Fibroblast of lung (primary cell): Measurements from ENCODE around the gene NRXN2. TPM values are rescaled to one million over a fixed set of nuclear protein-coding genes. Genes with fewer than 3 reads are reported as not detected.

Experiments
- DNase-seq, 2 donors: peaks; one replicate each; pipeline versions ENCODE4 v3.0.0 to v3.0.0-alpha.2; 2010; ENCODE audit warnings: low read depth in 2 of 2
- H2AFZ ChIP-seq: 2 replicates; pipeline ENCODE4 v1.5.1; 2012; ENCODE audit warnings: low read length, control low read depth, inconsistent platforms
- H3K27ac ChIP-seq: 2 replicates; pipeline ENCODE4 v1.5.1; 2011; ENCODE audit warnings: low read length, control low read depth; ENCODE audit not compliant: insufficient read depth
- H3K27me3 ChIP-seq: 2 replicates; pipeline ENCODE4 v1.5.1; 2011; ENCODE audit warnings: mild to moderate bottlenecking, low read length; ENCODE audit not compliant: control insufficient read depth, insufficient read depth
- H3K36me3 ChIP-seq: 2 replicates; pipeline ENCODE4 v1.5.1; 2011; ENCODE audit warnings: low read length; ENCODE audit not compliant: control insufficient read depth, insufficient read depth
- H3K4me1 ChIP-seq: 2 replicates; pipeline ENCODE4 v1.5.1; 2011; ENCODE audit warnings: low read length; ENCODE audit not compliant: control insufficient read depth, insufficient read depth; ENCODE audit errors: extremely low read depth
- H3K4me2 ChIP-seq: 2 replicates; pipeline ENCODE4 v1.5.1; 2011; ENCODE audit warnings: low read length, control low read depth; ENCODE audit not compliant: insufficient read depth; ENCODE audit errors: extremely low read depth
- H3K4me3 ChIP-seq, 4 experiments: fragments of 200-600 bp in 1 of 4; sonication (generic) in 1 of 4; replicated peaks in 1 of 4; 2 replicates each; pipeline ENCODE4 v1.5.1; 2011 to 2016; ENCODE audit warnings: low read length in 4 of 4, low read depth in 3 of 4, mild to moderate bottlenecking in 3 of 4, control low read depth in 2 of 4, inconsistent platforms in 1 of 4, mixed read lengths in 1 of 4; ENCODE audit not compliant: insufficient read depth in 1 of 4; ENCODE audit errors: control extremely low read depth in 1 of 4
- H3K79me2 ChIP-seq: 2 replicates; pipeline ENCODE4 v1.5.1; 2012; ENCODE audit warnings: mild to moderate bottlenecking, low read length, inconsistent platforms; ENCODE audit not compliant: control insufficient read depth, insufficient read depth
- H3K9ac ChIP-seq: 2 replicates; pipeline ENCODE4 v1.5.1; 2011; ENCODE audit warnings: mild to moderate bottlenecking, low read length, control low read depth; ENCODE audit not compliant: insufficient read depth
- H3K9me3 ChIP-seq: 2 replicates; pipeline ENCODE4 v1.5.1; 2012; ENCODE audit warnings: low read depth, low read length; ENCODE audit not compliant: control insufficient read depth, insufficient read depth
- H4K20me1 ChIP-seq: 2 replicates; pipeline ENCODE4 v1.5.1; 2011; ENCODE audit warnings: low read length; ENCODE audit not compliant: control insufficient read depth, insufficient read depth; ENCODE audit errors: extremely low read depth
- CTCF ChIP-seq, 2 donors: IDR thresholded peaks in 1 of 2; conservative IDR thresholded peaks in 1 of 2; 1 replicate in 1 of 2; 2 replicates in 1 of 2; pipeline ENCODE4 v1.5.1; 2011 to 2012; ENCODE audit warnings: low read length in 2 of 2, control low read depth in 1 of 2, inconsistent platforms in 1 of 2, low read depth in 1 of 2, mild to moderate bottlenecking in 1 of 2
- EZH2 ChIP-seq: IDR thresholded peaks from 2 replicates; pipeline ENCODE4 v1.5.1; 2012; ENCODE audit warnings: low read length, control low read depth, mild to moderate bottlenecking; ENCODE audit errors: missing control alignments
- polyA plus RNA-seq, 2 donors: library from polyadenylated mRNA; depleted of rRNA in 1 of 2; stranded (reverse) in 1 of 2; unstranded in 1 of 2; fragments of >200 nt; gene quantifications; 2 replicates each; pipeline ENCODE4 v1.2.1, GENCODE V29; 2011 to 2012; ENCODE audit warnings: missing spikeins in 1 of 2
- total RNA-seq: library from RNA; depleted of rRNA; stranded (reverse); fragments of >200 nt; gene quantifications from 2 replicates; pipeline ENCODE4 v1.2.1, GENCODE V29; 2014

The NRXN2 gene
- total and polyA plus RNA-seq, 2 donors (not counting 1 experiment from before 2014, with no cell fraction given): under 0.01 to 0.75 TPM

DNA sequence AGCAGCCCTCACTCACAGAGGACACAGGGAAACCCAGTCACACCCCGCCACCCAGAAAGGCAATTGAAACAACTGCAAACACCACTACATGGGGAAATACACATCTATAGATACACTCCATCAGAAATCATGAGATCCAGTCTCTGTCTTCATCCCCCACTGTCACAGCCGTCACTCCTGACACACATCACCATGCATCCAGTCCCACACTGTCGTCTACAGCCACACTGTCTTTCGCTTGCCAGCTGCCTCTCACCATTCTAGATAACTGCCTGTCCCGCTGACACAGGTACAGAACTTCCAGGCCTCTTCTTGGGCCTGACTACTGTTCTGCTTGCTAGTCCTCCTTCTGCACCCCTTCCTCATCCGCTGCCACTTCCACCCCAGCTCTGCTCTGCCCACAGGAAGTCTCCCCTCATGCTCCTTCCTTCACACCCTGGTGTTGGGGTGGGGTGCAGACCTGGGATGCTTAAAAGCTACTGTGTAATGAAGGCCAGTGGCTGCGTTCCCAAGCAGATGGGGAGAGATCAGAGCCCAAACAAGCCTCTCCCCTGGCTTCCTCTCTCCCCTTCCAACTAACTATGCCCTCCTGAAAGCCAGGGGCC is 89.3 kb downstream of the NRXN2 start:
- Histone ChIP-seq H3K27me3 (peaks cover 5% of the 10 kb centered on the region), H3K79me2 (no peaks in the 10 kb centered on the region), H2AFZ (no peak overlapping the region), H3K4me1 (no peaks in the 10 kb centered on the region), H3K9me3 (no peaks in the 10 kb centered on the region), H3K36me3 (no peaks in the 10 kb centered on the region), H4K20me1 (no peaks in the 10 kb centered on the region), H3K4me3 (no peak overlapping the region), H3K9ac (no peak overlapping the region), H3K4me2 (no peak overlapping the region), H3K27ac (no peak overlapping the region)
- TF ChIP-seq EZH2 (no peak), CTCF (conservative IDR thresholded peaks at IDR 0.05 in 1 of 2, IDR thresholded peaks at IDR 0.05 in 1 of 2; ENCODE audit: low read depth in 1 of 2, low read length in 2 of 2) (no peak)
- DNase-seq: no peak

DNA sequence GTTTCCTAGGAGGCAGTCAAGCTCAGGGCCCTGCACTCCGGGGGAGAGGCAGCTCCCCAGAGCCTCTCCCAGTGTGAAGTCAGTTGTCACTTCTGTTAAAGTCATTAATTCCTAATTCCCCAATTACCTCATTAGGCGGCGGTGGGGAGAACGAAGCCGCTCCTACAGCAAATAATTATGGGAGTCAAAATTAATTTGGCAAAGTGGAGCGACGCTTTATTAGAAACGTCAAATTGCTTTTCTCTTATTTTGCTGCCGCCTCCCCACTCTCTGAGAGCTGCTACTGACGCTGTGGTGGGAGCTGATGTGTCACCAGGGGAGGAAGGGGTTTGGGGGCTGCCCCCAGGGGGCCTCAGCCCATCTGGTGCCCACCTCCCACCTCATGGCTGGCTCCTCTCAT is 90.3 kb downstream of the NRXN2 start:
- Histone ChIP-seq H3K4me3 (no peak overlapping the region), H3K9ac (no peak overlapping the region), H3K27ac (no peak overlapping the region), H2AFZ (no peak overlapping the region), H3K36me3 (no peaks in the 10 kb centered on the region), H3K27me3 (no peaks in the 10 kb centered on the region), H4K20me1 (no peaks in the 10 kb centered on the region), H3K4me1 (no peaks in the 10 kb centered on the region), H3K79me2 (no peaks in the 10 kb centered on the region), H3K9me3 (no peaks in the 10 kb centered on the region), H3K4me2 (no peak overlapping the region)
- TF ChIP-seq EZH2 (no peak), CTCF (conservative IDR thresholded peaks at IDR 0.05 in 1 of 2, IDR thresholded peaks at IDR 0.05 in 1 of 2; ENCODE audit: low read depth in 1 of 2, low read length in 2 of 2) (no peak)
- DNase-seq: no peak

DNA sequence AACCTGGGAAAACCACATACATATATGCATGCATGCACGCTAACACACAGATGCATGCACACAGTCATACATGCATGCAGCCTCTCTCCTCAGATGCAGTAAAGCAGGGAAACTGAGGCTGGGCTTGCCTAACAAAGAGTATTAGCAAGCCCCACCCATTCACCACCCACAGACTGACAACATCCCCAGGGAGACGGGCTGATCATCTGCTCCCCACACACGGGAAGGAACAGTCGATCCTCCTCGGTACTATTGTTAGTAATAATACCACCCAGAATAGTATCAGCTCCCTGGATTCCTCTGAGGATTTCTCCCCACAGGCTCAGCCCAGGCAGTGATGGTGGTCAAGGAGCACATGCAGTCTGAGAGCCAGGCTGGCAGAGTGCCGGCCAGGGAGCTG is 90.8 kb downstream of the NRXN2 start:
- no peaks in the 10 kb centered on the region for H3K79me2 ChIP-seq
- DNase-seq: no peak
- no peak overlapping the region for H3K4me2 ChIP-seq
- no peak overlapping the region for H3K9ac ChIP-seq
- no peaks in the 10 kb centered on the region for H3K4me1 ChIP-seq
- no peak overlapping the region for H3K27ac ChIP-seq
- H3K9me3 ChIP-seq: no peaks in the 10 kb centered on the region
- TF ChIP-seq EZH2 (no peak), CTCF (conservative IDR thresholded peaks at IDR 0.05 in 1 of 2, IDR thresholded peaks at IDR 0.05 in 1 of 2; ENCODE audit: low read depth in 1 of 2, low read length in 2 of 2) (no peak)
- H3K4me3 ChIP-seq: no peak overlapping the region
- no peak overlapping the region for H2AFZ ChIP-seq
- H3K36me3 ChIP-seq: no peaks in the 10 kb centered on the region
- H3K27me3 ChIP-seq: no peaks in the 10 kb centered on the region
- no peaks in the 10 kb centered on the region for H4K20me1 ChIP-seq
